PFSK-1 (cell line): Measurements from ENCODE around the gene SRSF6.

ENCODE experiments used
- FOXP2 ChIP-seq: optimal IDR thresholded peaks from 2 replicates; pipeline ENCODE3; 2011; ENCODE audit warnings: borderline replicate concordance, control low read depth, inconsistent platforms; ENCODE audit not compliant: insufficient read depth; ENCODE audit errors: extremely low read length, extremely low read depth
- POLR2AphosphoS5 ChIP-seq: IDR thresholded peaks from 2 replicates; pipeline ENCODE4 v1.6.1; 2012; ENCODE audit warnings: low read depth, mild to moderate bottlenecking, control low read depth, low read length, moderate library complexity
- REST ChIP-seq, 2 experiments: IDR thresholded peaks; 2 replicates each; pipeline versions ENCODE4 v1.6.1 to v1.8.0; 2011 to 2012; ENCODE audit warnings: low read depth in 2 of 2, low read length in 2 of 2, control low read depth in 1 of 2, inconsistent platforms in 1 of 2, mild to moderate bottlenecking in 1 of 2, moderate library complexity in 1 of 2; ENCODE audit not compliant: insufficient read depth in 1 of 2
- SIN3A ChIP-seq: IDR thresholded peaks from 2 replicates; pipeline ENCODE4 v1.6.1; 2012; ENCODE audit warnings: mild to moderate bottlenecking, low read length, moderate library complexity, borderline replicate concordance; ENCODE audit not compliant: insufficient read depth
- TAF1 ChIP-seq: IDR thresholded peaks from 2 replicates; pipeline ENCODE4 v1.6.1; 2012; ENCODE audit warnings: low read length, control low read depth, borderline replicate concordance; ENCODE audit not compliant: insufficient read depth

Gene SRSF6

GRCh38 chr20:43416591-43417228, 41.0 kb upstream of the SRSF6 start:
- TF ChIP-seq TAF1 (no peak), FOXP2 (no peak), SIN3A (no peak)

- TF ChIP-seq FOXP2 (no peak), TAF1 (no peak), POLR2AphosphoS5 (no peak), REST (IDR thresholded peaks at IDR 0.05; ENCODE audit: insufficient read depth in 1 of 2, low read depth in 2 of 2, low read length in 2 of 2) (no peak), SIN3A (no peak)
These were observed 37.5 kb upstream of the SRSF6 start for GRCh38 chr20:43420192-43420591.

GRCh38 chr20:43426172-43426571, 31.5 kb upstream of the SRSF6 start:
- TF ChIP-seq REST (IDR thresholded peaks at IDR 0.05; ENCODE audit: insufficient read depth in 1 of 2, low read depth in 2 of 2, low read length in 2 of 2): no peak
- no peak for TF ChIP-seq FOXP2
- no peak for TF ChIP-seq TAF1
- no peak for TF ChIP-seq POLR2AphosphoS5
- no peak for TF ChIP-seq SIN3A

- no peak for TF ChIP-seq SIN3A
- TF ChIP-seq FOXP2: no peak
- no peak for TF ChIP-seq REST (IDR thresholded peaks at IDR 0.05; ENCODE audit: insufficient read depth in 1 of 2, low read depth in 2 of 2, low read length in 2 of 2)
- no peak for TF ChIP-seq TAF1
- TF ChIP-seq POLR2AphosphoS5: no peak
These were observed 27.2 kb upstream of the SRSF6 start for GRCh38 chr20:43430265-43431133.

- TF ChIP-seq FOXP2 (no peak), SIN3A (no peak), POLR2AphosphoS5 (no peak), REST (IDR thresholded peaks at IDR 0.05; ENCODE audit: insufficient read depth in 1 of 2, low read depth in 2 of 2, low read length in 2 of 2) (no peak), TAF1 (no peak)
These were observed 26.6 kb upstream of the SRSF6 start for GRCh38 chr20:43431134-43431519.
